GM18870 (cell line): ENCODE results near the gene ADCYAP1R1.

Source experiments
- ATAC-seq: cut with Tn5 transposase; IDR thresholded peaks from one replicate; pipeline ENCODE4 v1.9.1; 2021; ENCODE audit warnings: moderate library complexity; ENCODE audit not compliant: unreplicated experiment

ADCYAP1R1 gene

GRCh38 chr7:31036924-31037323, 15.2 kb upstream of the ADCYAP1R1 start:
- no peak for ATAC-seq

GRCh38 chr7:31043051-31043471, 9.0 kb upstream of the ADCYAP1R1 start:
- ATAC-seq: no peak

GRCh38 chr7:31044529-31044928, 7.6 kb upstream of the ADCYAP1R1 start:
- ATAC-seq: no peak

- ATAC-seq: no peak
These were observed 5.4 kb upstream of the ADCYAP1R1 start for GRCh38 chr7:31046723-31047122.

- no peak for ATAC-seq
These were observed 4.6 kb upstream of the ADCYAP1R1 start for GRCh38 chr7:31047313-31048146.

- ATAC-seq: no peak
These were observed 2.9 kb upstream of the ADCYAP1R1 start for GRCh38 chr7:31049005-31049765.

- no peak for ATAC-seq
These were observed 356 bp downstream of the ADCYAP1R1 start for GRCh38 chr7:31052487-31052840.

GRCh38 chr7:31052841-31053601, 913 bp downstream of the ADCYAP1R1 start:
- no peak for ATAC-seq

GRCh38 chr7:31053986-31054385, 1.9 kb downstream of the ADCYAP1R1 start:
- ATAC-seq: no peak

- no peak for ATAC-seq
These were observed 2.6 kb downstream of the ADCYAP1R1 start for GRCh38 chr7:31054608-31055278.

- no peak for ATAC-seq
These were observed 3.4 kb downstream of the ADCYAP1R1 start for GRCh38 chr7:31055471-31055870.

GRCh38 chr7:31056775-31057346, 4.8 kb downstream of the ADCYAP1R1 start:
- no peak for ATAC-seq

- no peak for ATAC-seq
These were observed 6.0 kb downstream of the ADCYAP1R1 start for GRCh38 chr7:31058122-31058521.

- no peak for ATAC-seq
These were observed 6.6 kb downstream of the ADCYAP1R1 start for GRCh38 chr7:31058688-31059087.

GRCh38 chr7:31059551-31059950, 7.4 kb downstream of the ADCYAP1R1 start:
- ATAC-seq: no peak

GRCh38 chr7:31061185-31061584, 9.1 kb downstream of the ADCYAP1R1 start:
- no peak for ATAC-seq

- ATAC-seq: no peak
These were observed 10.8 kb downstream of the ADCYAP1R1 start for GRCh38 chr7:31062746-31063435.

- ATAC-seq: no peak
These were observed 13.0 kb downstream of the ADCYAP1R1 start for GRCh38 chr7:31065021-31065593.

GRCh38 chr7:31065840-31066239, 13.7 kb downstream of the ADCYAP1R1 start:
- ATAC-seq: no peak
